MM.1S (cell line): Measurements from ENCODE around the gene UBE2F.

Experiments used
- CTCF ChIP-seq: fragments of 300-600 bp; sonication (generic); IDR thresholded peaks from 2 replicates; pipeline ENCODE4 v1.5.1; 2016; ENCODE audit warnings: antibody characterized with exemption, low read length, mixed read lengths
- EZH2 ChIP-seq: fragments of 300-600 bp; sonication (generic); optimal IDR thresholded peaks from 2 replicates; pipeline ENCODE3; 2017; ENCODE audit warnings: low read depth, mild to moderate bottlenecking, antibody characterized with exemption, low read length, mixed read lengths
- EZH2phosphoT487 ChIP-seq: fragments of 300-600 bp; sonication (generic); IDR thresholded peaks from 2 replicates; pipeline ENCODE4 v1.6.1; 2018; ENCODE audit warnings: antibody characterized with exemption, low read length

- TF ChIP-seq CTCF (no peak), EZH2 (no peak), EZH2phosphoT487 (no peak)
These were observed 4.8 kb downstream of the UBE2F start for GRCh38 chr2:237971661-237972060.
